ENCODE measurements around the gene SF3B2.

- TF ChIP-seq, protein P1, sequence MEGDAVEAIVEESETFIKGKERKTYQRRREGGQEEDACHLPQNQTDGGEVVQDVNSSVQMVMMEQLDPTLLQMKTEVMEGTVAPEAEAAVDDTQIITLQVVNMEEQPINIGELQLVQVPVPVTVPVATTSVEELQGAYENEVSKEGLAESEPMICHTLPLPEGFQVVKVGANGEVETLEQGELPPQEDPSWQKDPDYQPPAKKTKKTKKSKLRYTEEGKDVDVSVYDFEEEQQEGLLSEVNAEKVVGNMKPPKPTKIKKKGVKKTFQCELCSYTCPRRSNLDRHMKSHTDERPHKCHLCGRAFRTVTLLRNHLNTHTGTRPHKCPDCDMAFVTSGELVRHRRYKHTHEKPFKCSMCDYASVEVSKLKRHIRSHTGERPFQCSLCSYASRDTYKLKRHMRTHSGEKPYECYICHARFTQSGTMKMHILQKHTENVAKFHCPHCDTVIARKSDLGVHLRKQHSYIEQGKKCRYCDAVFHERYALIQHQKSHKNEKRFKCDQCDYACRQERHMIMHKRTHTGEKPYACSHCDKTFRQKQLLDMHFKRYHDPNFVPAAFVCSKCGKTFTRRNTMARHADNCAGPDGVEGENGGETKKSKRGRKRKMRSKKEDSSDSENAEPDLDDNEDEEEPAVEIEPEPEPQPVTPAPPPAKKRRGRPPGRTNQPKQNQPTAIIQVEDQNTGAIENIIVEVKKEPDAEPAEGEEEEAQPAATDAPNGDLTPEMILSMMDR (IDR thresholded peaks at IDR 0.05 in 4 of 5, conservative IDR thresholded peaks at IDR 0.05 in 1 of 5) = no peak
- no peak for TF ChIP-seq POLR2A (IDR thresholded peaks at IDR 0.05)
Observed at GRCh38 chr11:66115638-66116301, 63.6 kb downstream of the SF3B2 start.
